Measurements from ENCODE around the gene TAS2R38.

- TF ChIP-seq CTCF (IDR thresholded peaks at IDR 0.05), result no peak
- no peak for TF ChIP-seq EP300 (IDR thresholded peaks at IDR 0.05)
Observed at GRCh38 chr7:141992156-141992555, 18.6 kb upstream of the TAS2R38 start.

Measured in stomach (tissue), 4 donors.